ENCODE measurements around the gene ERC2.

The ERC2 gene

GRCh38 chr3:56164436-56164835, 303.8 kb downstream of the ERC2 start:
- no peak for DNase-seq

DNA sequence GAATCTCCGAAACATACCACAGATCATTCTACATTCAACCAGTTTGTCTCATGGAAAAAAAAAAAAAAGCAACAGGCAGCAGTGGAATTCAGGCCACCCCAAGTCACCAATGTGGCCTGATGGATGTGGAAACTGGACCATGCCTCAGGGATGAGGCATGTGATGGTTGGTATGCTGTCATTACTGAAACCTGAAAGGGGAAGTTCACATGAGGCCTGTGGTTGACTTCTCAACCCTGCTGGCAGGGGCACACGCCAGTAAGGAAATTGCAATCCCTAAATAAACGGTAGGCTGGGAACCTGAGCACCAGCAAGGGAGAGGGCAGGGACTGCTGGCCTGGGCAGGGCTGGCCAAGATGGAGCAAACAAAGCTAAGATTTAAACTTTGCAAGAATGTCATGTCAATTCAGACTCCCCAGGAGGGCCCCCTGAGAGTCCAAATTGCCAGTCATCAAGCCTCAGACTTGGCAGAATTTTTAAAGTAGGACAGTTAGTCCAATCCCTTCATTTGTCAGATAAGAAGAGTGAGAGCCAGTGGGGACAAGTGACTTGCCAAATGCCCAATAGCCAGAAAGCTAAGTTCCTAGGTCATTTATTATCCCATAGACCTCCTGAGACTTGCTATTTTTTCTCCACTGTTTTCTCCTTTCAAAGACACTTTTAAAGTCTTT, 310.4 kb downstream of the ERC2 start:
- DNase-seq, result no peak

DNA sequence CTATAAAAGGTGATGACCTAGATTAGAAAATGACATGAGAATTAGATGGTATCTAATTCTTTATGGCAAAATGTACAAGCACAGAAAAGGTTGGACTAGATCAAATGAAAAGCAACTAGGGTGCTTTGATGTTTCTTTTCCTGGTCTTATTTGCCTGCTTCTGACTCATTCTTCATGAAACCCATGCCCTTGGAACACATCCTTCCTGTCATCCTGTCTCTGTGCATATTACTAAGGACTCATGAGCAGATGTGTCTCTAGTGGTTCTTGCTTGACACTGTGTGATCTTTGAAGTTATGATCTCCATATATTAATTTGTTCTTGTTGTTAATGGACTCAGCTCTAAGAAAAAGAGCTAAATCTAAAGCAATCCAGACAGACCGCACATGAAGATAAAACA, 314.0 kb downstream of the ERC2 start:
- DNase-seq, result no peak

GRCh38 chr3:56147354-56147753, 320.9 kb downstream of the ERC2 start:
- no peak for DNase-seq

DNA sequence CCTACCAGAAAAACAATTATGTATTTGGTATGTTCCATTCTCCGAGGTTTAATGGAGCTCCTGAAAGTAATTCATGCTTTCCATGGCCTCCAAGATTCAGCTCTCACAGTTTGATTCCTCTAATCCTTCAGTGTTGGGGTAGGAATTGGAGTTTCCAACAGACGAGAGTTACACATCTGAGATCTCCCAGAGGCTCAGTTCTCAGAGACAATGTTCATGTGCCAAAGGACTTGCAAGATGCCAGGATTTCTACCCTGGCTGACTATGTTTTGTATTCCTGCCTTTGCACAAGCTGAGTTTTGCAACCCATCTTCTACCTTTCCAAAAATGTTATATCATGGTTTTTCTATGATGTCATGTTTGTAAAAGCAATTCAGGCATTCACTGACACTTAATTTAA, 322.9 kb downstream of the ERC2 start:
- DNase-seq, result no peak

- no peak for DNase-seq
Observed at GRCh38 chr3:56144805-56145204, 323.5 kb downstream of the ERC2 start.

GRCh38 chr3:56137415-56137814, 330.9 kb downstream of the ERC2 start:
- no peak for DNase-seq

DNA sequence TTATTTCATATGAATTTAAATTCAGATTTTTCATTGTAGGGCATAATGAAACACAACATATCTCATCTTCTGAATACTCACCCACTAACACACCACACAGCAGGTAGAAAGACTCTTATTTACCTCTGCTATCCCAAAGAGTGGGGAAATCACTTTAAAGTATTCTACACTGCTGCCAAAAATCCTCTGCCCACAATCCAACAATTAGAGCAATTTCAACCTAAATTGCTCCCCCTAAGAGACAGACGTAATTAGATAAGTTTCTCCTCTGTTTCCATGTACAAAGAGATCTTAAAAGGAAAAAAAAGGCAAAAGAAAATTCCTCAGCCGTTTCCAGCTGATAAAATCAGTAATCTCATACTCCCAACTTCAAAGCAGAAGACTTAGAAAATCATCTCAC, 331.8 kb downstream of the ERC2 start:
- no peak for DNase-seq

GRCh38 chr3:56135941-56136340, 332.3 kb downstream of the ERC2 start:
- no peak for DNase-seq

- no peak for DNase-seq
Observed at GRCh38 chr3:56133423-56133822, 334.8 kb downstream of the ERC2 start.

DNA sequence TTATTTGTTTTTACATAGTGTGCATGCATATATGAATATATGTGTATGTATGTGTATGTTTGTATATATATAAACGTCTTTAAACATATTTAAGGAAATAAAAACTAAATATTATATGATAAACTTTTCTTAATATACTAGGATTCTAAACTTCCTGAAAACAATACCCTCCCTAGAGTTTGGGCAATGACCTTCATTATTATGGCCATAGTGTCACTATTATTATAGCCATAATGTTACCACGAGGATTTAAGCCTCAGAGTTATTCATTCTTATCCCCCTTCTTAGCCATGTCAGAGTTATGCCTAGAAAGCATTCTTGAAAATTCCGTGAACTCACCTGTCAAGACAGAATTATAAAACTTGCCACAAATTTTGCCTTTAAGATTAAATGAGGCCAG, 335.5 kb downstream of the ERC2 start:
- DNase-seq, result no peak

GRCh38 chr3:56131974-56132590, 336.2 kb downstream of the ERC2 start:
- DNase-seq, result no peak

- no peak for DNase-seq
Observed at GRCh38 chr3:56130036-56130435, 338.2 kb downstream of the ERC2 start.

DNA sequence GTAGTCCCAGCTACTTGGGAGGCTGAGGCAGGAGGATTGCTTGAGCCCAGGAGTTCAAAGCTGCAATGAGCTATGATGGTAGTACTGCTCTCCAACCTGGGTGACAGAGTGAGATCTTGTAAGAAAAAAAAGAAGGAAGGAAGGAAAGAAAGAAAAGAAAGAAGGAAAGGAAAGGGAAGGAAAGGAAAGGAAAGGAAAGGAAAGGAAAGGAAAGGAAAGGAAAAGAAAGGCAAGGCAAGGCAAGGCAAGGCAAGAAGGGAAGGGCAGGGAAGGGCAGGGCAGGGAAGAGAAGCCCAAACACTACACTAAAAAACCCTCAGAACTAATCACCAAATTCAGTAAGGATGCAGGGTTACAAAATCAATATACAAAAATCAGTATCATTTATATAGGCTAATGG, 341.6 kb downstream of the ERC2 start:
- DNase-seq, result no peak

- DNase-seq, result no peak
Observed at GRCh38 chr3:56125358-56126005, 342.8 kb downstream of the ERC2 start.

GRCh38 chr3:56124546-56124945, 343.7 kb downstream of the ERC2 start:
- no peak for DNase-seq

DNA sequence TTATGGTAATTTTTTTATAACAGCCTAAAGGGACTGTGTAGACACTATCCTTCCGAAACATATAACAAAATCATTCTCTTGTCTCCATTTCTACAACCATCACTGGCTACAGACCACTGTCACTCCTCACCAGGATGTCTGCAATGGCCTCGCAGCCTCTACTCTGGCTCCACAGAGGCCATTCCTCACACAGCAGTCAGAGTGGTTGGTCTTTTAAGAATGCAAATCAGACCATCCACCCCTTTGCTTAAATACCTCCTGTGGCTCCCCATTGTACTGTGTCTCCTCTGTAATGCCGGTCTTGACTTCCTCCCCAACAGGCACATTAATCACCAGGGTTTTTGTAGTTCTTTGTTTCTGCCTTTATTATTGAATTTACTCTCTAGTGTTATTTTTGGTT, 344.8 kb downstream of the ERC2 start:
- no peak for DNase-seq

DNA sequence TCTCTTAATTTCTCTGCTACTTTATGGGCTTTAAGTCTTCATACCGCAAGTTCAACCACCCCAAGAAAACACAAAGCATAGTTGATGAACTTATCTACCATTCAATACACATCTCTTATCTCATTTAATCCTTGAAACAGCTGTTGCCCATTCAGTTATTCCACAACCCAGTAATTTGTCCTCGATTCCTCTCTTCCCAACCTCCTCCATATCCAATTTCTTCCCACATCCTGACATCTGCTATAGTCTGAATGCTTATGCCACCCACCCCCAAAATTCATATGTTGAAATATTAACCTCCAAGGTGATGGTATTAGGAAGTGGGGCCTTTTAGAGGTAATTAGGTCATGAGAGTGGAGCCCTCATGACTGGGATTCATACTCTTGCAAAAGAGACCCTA, 345.4 kb downstream of the ERC2 start:
- DNase-seq, result no peak

GRCh38 chr3:56121716-56122115, 346.6 kb downstream of the ERC2 start:
- DNase-seq, result no peak

DNA sequence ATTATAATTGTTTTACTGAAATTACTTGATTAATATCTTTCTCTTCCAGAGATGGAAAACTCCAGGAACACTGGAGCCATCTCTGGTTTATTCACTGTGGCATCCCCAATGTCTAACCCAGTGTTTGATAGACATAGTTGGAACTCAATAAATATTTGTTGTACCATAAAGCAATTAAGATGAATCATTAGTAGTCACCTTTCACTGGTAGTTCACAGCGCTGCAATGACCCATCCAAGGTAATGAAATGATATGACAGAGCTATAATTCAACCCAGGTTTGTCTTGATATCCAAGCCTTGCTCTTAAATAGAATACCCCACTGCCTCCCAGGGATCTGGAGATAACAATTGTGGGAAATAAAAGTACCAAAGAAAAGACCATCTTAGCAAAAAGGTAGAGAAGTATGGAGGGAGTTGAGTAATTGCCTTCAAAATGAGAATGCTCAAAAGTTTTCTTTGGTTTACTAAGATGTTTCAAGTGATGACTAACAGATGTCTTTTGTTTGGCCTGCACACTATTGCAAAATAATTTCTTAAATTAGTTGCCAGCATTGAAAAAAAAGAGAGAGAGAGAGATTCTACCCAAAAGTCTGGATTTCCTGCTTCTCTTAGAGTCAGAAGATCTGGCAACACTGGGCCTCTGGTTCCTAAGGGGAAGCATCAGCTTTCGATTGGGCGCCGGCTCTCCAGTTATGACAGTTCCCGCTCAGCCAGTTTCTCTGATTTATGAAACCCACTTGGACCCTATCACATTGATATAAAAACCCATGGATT, 348.5 kb downstream of the ERC2 start:
- DNase-seq, result no peak

DNA sequence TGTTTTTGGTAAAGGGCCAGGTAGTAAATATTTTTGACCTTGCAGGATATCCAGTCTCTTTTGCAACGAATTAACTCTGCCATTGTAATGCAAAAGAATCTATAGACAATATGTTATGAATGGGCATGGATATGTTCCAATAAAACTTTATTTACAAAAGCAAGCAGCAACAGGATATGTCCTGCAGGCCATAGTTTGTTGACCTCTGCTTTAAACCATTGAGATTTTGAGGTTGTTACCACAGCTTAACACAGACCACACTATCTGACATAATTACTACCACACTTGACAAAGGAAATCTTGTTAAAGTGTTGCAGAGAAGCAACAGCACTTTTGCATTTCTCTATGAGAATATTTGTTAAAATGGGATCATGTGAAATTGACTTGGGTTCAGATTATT, 349.3 kb downstream of the ERC2 start:
- no peak for DNase-seq

GRCh38 chr3:56115698-56116097, 352.6 kb downstream of the ERC2 start:
- DNase-seq, result no peak

DNA sequence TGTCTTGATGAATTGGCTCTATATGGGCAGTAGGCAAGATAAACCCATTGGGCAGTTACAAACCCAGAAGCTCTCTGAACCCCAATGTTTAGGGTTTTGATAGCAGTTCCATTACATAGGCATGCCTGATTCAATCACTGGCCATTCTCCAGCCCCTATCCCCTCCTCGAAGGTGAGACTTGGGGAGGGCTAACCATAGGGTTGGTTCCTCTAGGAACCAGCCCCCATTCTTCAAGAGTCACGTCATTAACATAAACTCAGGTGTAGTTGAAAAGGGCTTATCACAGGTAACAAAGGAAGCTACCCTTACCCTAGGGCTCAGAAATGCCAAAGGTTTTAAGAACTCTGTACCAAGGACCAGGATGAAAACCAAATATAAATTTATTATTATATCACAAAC, 353.1 kb downstream of the ERC2 start:
- no peak for DNase-seq

DNA sequence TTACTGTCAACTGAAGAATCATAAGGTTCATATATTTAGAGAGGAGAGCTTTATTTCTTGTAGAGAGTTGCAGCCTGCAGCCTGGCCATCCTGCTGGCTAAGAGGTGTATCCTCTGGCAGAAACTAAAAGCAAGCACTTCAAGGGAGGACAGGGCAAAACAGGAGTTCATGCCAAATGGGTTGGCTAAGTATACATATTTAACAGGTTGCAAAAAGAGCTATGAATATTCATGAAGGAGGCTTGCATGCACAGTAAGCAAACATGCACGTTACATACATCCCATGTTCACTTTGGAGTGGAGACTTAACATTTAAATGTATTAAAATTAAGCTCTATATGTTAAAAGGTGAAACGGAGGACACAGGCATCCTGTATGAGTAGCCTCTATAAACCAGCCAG, 354.4 kb downstream of the ERC2 start:
- no peak for DNase-seq
